Lung (tissue), 12 donors: ENCODE measurements around the gene COX18. TPM values are rescaled to one million over a fixed set of nuclear protein-coding genes. Genes with fewer than 3 reads are reported as not detected.

Experiments
- ATAC-seq: fragments of 200-7000 bp; cut with Tn5 transposase; one replicate; pipeline ENCODE4 v1.9.1; 2020; ENCODE audit warnings: moderate number of reproducible peaks; ENCODE audit not compliant: insufficient read depth, low FRiP score
- DNase-seq, 3 donors: peaks; one replicate each; pipeline ENCODE4 v3.0.0-alpha.2; 2013 to 2017
- H3K27ac ChIP-seq, 2 donors: one replicate each; pipeline ENCODE4 v1.5.1; 2013; ENCODE audit warnings: mild to moderate bottlenecking in 2 of 2, moderate library complexity in 2 of 2, control low read depth in 1 of 2, inconsistent platforms in 1 of 2, low read depth in 1 of 2, low read length in 1 of 2
- H3K27me3 ChIP-seq, 3 donors: one replicate each; pipeline ENCODE4 v1.5.1; 2013; ENCODE audit warnings: low read length in 2 of 3; ENCODE audit not compliant: control insufficient read depth in 3 of 3, insufficient read depth in 3 of 3
- H3K36me3 ChIP-seq, 4 donors: one replicate each; pipeline ENCODE4 v1.5.1; 2013; ENCODE audit warnings: low read length in 4 of 4, mild to moderate bottlenecking in 1 of 4, moderate library complexity in 1 of 4; ENCODE audit not compliant: control insufficient read depth in 4 of 4, insufficient read depth in 4 of 4
- H3K4me1 ChIP-seq, 5 donors: one replicate each; pipeline ENCODE4 v1.5.1; 2013; ENCODE audit warnings: low read length in 5 of 5, mild to moderate bottlenecking in 2 of 5, moderate library complexity in 1 of 5; ENCODE audit not compliant: control insufficient read depth in 5 of 5, insufficient read depth in 5 of 5
- H3K4me3 ChIP-seq: one replicate; pipeline ENCODE4 v1.5.1; 2013; ENCODE audit warnings: mild to moderate bottlenecking, control low read depth, moderate library complexity
- H3K9ac ChIP-seq, 2 donors: one replicate each; pipeline ENCODE4 v1.5.1; 2013; ENCODE audit warnings: low read length in 2 of 2, control low read depth in 1 of 2; ENCODE audit not compliant: insufficient read depth in 1 of 2
- H3K9me3 ChIP-seq, 4 donors: one replicate each; pipeline ENCODE4 v1.5.1; 2013; ENCODE audit warnings: low read length in 3 of 4, mild to moderate bottlenecking in 1 of 4, moderate library complexity in 1 of 4; ENCODE audit not compliant: control insufficient read depth in 4 of 4, insufficient read depth in 3 of 4
- WGBS, 2 donors: extraction: QIAGEN DNeasy Blood & Tissue Kit; methylation state at CpG; one replicate each; pipeline ENCODE4 v1.1.7; 2013; 5-methylcytosine and 5-hydroxymethylcytosine counted together
- polyA plus RNA-seq, 2 donors: library from polyadenylated mRNA; stranded (reverse); fragments of 200-250 nt; gene quantifications; one replicate each; pipeline ENCODE4 v1.2.1, GENCODE V29; 2013
- total RNA-seq, 2 donors: library from RNA; depleted of rRNA in 1 of 2; stranded (reverse); fragments of >200 nt in 1 of 2; gene quantifications; one replicate each; pipeline ENCODE4 v1.2.1, GENCODE V29; 2014 to 2021
- TF ChIP-seq, protein P1 (sequence below): IDR thresholded peaks from 2 replicates; pipeline ENCODE4 v1.5.1; 2012; ENCODE audit warnings: mild to moderate bottlenecking; ENCODE audit errors: control extremely low read depth, extremely low read depth
- donor health status: control.
- donor health status: control.
- donor health status: Bipolar disorder and iron deficiency.
- donor health status: healthy.
- donor health status: DM: yes; HTN: yes; CAD: no.

COX18 gene
- total and polyA plus RNA-seq, 4 donors = 10.3 to 18.6 (median 13.6) TPM

DNA sequence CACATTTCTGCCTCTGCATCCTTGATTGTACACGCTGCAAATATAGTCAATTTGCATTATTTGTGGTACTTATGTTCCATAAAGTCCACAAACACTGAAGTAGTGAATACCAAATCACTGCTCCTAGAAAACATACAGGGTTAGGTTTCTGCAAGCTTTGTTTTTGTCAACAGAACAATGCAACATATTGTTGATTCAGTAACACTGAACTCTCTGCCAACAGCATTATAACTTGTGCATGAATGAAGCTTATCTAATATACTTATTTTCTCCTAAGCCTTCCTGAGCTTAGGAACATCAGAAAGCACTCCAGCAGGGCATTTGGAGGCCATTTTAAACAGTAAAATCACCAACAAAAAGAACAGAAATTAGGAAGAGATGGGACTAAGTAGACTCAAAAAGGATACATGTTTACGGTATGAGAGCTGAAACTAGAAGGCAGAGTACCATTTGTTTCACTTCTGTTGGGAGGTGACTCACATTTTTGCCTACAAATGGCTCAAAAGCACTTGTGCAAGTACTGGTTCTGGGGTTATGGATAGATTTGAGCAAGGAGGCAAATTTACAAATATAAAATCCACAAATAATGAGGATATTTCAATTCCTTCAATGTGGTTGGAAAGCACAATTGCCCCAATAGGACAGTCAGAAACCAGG, 14.1 kb downstream of the COX18 start:
- no peaks in the 10 kb centered on the region for H3K27me3 ChIP-seq
- 87 to 93% methylated on average over 2 of the region's 2 CpGs for WGBS, 2 donors
- TF ChIP-seq, protein P1, sequence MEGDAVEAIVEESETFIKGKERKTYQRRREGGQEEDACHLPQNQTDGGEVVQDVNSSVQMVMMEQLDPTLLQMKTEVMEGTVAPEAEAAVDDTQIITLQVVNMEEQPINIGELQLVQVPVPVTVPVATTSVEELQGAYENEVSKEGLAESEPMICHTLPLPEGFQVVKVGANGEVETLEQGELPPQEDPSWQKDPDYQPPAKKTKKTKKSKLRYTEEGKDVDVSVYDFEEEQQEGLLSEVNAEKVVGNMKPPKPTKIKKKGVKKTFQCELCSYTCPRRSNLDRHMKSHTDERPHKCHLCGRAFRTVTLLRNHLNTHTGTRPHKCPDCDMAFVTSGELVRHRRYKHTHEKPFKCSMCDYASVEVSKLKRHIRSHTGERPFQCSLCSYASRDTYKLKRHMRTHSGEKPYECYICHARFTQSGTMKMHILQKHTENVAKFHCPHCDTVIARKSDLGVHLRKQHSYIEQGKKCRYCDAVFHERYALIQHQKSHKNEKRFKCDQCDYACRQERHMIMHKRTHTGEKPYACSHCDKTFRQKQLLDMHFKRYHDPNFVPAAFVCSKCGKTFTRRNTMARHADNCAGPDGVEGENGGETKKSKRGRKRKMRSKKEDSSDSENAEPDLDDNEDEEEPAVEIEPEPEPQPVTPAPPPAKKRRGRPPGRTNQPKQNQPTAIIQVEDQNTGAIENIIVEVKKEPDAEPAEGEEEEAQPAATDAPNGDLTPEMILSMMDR = no peak
- H3K36me3 ChIP-seq = peaks cover 19 to 34% (median 25%) of the 10 kb centered on the region in 4 donors
- H3K9ac ChIP-seq = no peak overlapping the region
- H3K9me3 ChIP-seq = no peaks in the 10 kb centered on the region
- DNase-seq (no peak), ATAC-seq (no peak)
- H3K4me1 ChIP-seq = peaks cover 0 to 1% (median 0%) of the 10 kb centered on the region in 5 donors
- no peak overlapping the region for H3K4me3 ChIP-seq
- H3K27ac ChIP-seq = no peak overlapping the region

DNA sequence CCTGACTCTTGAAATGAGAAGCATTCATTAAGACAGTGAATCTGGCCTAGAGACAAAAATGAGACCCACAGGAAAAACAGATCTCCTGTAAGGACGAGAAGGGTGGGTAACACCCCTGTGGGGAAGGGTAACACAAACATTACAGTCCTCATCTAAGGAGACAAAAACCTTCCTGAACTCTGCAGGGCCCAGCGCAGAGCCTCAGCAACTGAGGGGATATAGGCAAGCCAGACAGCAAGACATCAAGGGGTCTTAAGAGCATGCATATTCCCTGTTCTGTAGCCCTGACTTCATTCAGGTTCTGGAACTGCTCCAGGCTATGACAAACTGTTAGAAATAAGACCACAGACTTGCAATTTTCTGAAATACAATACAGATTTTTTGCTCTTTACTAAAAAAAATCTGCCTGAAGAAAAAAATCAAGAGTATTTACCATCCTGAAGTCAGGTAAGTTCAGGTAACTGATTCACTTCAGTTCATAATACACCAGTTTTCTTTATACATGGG, 15.5 kb downstream of the COX18 start:
- Histone ChIP-seq H3K27me3 (no peaks in the 10 kb centered on the region), H3K36me3 (peaks cover 13 to 21% (median 18%) of the 10 kb centered on the region in 4 donors), H3K9me3 (no peaks in the 10 kb centered on the region), H3K27ac (no peak overlapping the region), H3K4me1 (peaks cover 0 to 1% (median 0%) of the 10 kb centered on the region in 5 donors), H3K9ac (no peak overlapping the region), H3K4me3 (no peak overlapping the region)
- 77 to 84% methylated on average over 2 of the region's 2 CpGs for WGBS, 2 donors
- DNase-seq = peak in 1 of 3 donors; percentile 13
- TF ChIP-seq, protein P1 = no peak
- ATAC-seq = no peak

DNA sequence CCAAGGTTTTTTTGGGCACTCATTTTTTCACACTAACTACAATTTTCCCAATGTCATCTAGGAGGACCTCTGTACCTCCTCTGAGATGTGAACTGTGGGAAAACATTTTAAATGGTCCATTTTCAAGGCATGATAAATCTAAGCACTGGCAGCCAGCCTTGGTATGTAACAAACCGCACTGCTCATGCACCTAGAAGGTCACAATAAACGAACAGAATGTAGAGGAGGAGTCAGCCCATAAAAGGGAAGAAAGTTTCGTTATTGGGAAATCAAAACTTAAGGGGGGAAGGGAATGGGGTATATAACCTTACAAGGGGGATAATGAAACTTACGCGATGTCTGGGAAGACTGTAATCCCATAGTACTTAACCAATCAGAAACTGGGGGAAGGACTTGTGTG, 16.4 kb downstream of the COX18 start:
- no peak for DNase-seq
- no peak for ATAC-seq
- H3K4me1 ChIP-seq = peaks cover 0 to 1% (median 0%) of the 10 kb centered on the region in 5 donors
- H3K27ac ChIP-seq = no peak overlapping the region
- H3K9ac ChIP-seq = no peak overlapping the region
- no peak overlapping the region for H3K4me3 ChIP-seq
- H3K9me3 ChIP-seq = no peaks in the 10 kb centered on the region
- peaks cover 8 to 15% (median 13%) of the 10 kb centered on the region in 4 donors for H3K36me3 ChIP-seq
- 80 to 85% methylated on average over 5 of the region's 5 CpGs for WGBS, 2 donors
- H3K27me3 ChIP-seq = no peaks in the 10 kb centered on the region
- TF ChIP-seq, protein P1 = no peak
